ENCODE results near the gene EHBP1.

DNA sequence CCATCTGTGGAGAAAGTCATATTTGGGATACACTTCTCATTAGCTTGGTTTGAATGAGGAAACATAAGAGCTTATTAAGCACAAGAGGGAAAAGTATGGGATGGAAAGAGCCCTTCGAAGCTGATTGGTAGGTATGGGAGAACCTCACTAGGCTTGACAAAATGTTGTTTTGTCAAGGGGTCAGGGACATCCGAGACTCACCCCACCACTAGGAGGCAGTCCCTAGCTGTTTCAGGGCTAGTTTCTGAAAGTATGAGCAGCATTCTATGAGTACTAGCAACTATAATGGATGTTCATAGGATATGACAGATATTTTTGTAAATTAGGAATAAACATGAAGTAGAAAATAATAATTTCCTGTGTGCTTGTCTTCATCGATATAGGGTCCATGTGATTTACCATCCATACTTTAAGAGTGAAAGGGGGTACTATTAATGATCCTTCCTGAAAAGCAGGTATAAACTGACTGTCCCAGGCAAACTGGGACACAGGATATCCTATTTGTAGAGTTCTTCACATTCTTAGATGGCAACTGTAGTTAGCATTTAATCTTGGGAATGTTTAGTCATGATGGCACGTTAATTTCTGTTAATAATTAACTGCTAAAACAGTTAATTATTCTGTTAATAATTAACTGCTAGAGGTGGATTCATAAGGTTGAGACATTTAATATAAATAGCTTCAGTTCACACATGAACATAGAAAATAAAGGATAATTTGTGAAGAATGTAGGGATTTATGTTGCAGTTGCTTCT, 373.5 kb downstream of the EHBP1 start:
- TF ChIP-seq, protein P1, sequence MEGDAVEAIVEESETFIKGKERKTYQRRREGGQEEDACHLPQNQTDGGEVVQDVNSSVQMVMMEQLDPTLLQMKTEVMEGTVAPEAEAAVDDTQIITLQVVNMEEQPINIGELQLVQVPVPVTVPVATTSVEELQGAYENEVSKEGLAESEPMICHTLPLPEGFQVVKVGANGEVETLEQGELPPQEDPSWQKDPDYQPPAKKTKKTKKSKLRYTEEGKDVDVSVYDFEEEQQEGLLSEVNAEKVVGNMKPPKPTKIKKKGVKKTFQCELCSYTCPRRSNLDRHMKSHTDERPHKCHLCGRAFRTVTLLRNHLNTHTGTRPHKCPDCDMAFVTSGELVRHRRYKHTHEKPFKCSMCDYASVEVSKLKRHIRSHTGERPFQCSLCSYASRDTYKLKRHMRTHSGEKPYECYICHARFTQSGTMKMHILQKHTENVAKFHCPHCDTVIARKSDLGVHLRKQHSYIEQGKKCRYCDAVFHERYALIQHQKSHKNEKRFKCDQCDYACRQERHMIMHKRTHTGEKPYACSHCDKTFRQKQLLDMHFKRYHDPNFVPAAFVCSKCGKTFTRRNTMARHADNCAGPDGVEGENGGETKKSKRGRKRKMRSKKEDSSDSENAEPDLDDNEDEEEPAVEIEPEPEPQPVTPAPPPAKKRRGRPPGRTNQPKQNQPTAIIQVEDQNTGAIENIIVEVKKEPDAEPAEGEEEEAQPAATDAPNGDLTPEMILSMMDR (conservative IDR thresholded peaks at IDR 0.05; ENCODE audit: low read length) = peak; percentile 93
- TF ChIP-seq EZH2phosphoT487 (IDR thresholded peaks at IDR 0.05; ENCODE audit: borderline replicate concordance) = no peak
